Subcutaneous abdominal adipose tissue (tissue), 5 donors: ENCODE results near the gene TNK2.
"Not testable (repeated sequence)": the region's sequence is repeated elsewhere in the genome, so short reads cannot be mapped to it uniquely, and the experiment has no call there.

Source experiments
- H3K27ac ChIP-seq: one replicate; pipeline ENCODE4 v1.7.0; 2013; ENCODE audit warnings: low read depth, mild to moderate bottlenecking, inconsistent platforms, low read length, moderate library complexity
- H3K27me3 ChIP-seq, 5 donors: one replicate each; pipeline ENCODE4 v1.7.0; 2013; ENCODE audit warnings: low read length in 5 of 5, inconsistent platforms in 1 of 5; ENCODE audit not compliant: control insufficient read depth in 5 of 5, insufficient read depth in 4 of 5
- H3K36me3 ChIP-seq, 5 donors: one replicate each; pipeline ENCODE4 v1.7.0; 2013; ENCODE audit warnings: low read length in 5 of 5; ENCODE audit not compliant: control insufficient read depth in 5 of 5, insufficient read depth in 5 of 5
- H3K4me1 ChIP-seq, 5 donors: one replicate each; pipeline ENCODE4 v1.7.0; 2013; ENCODE audit warnings: low read length in 5 of 5, mild to moderate bottlenecking in 3 of 5, moderate library complexity in 1 of 5; ENCODE audit not compliant: control insufficient read depth in 5 of 5, insufficient read depth in 5 of 5
- H3K4me3 ChIP-seq, 5 donors: one replicate each; pipeline ENCODE4 v1.7.0; 2013; ENCODE audit warnings: low read length in 5 of 5, low read depth in 1 of 5
- H3K9ac ChIP-seq, 5 donors: one replicate each; pipeline ENCODE4 v1.7.0; 2013; ENCODE audit warnings: low read length in 5 of 5, mild to moderate bottlenecking in 4 of 5, moderate library complexity in 3 of 5
- H3K9me3 ChIP-seq, 5 donors: one replicate each; pipeline ENCODE4 v1.7.0; 2013; ENCODE audit warnings: low read length in 5 of 5; ENCODE audit not compliant: control insufficient read depth in 5 of 5
- donor health status: healthy.
- donor health status: healthy.
- donor health status: healthy.
- donor health status: healthy.
- donor health status: healthy.

Gene TNK2

GRCh38 chr3:195901836-195902585 lies 6.3 kb downstream of the TNK2 start:
- peaks cover 3 to 57% (median 27%) of the 10 kb centered on the region in 5 donors for H3K4me1 ChIP-seq
- H3K36me3 ChIP-seq, H3K27ac ChIP-seq, H3K9ac ChIP-seq, H3K9me3 ChIP-seq, H3K4me3 ChIP-seq, H3K27me3 ChIP-seq: not testable (repeated sequence)

GRCh38 chr3:195900436-195901355 lies 7.7 kb downstream of the TNK2 start:
- Histone ChIP-seq H3K4me3 (no peak overlapping the region), H3K27me3 (no peaks in the 10 kb centered on the region), H3K36me3 (no peaks in the 10 kb centered on the region), H3K9ac (peak overlapping the region in 1 of 5 donors; percentile 19), H3K4me1 (peaks cover 8 to 59% (median 33%) of the 10 kb centered on the region in 5 donors), H3K9me3 (no peaks in the 10 kb centered on the region), H3K27ac (no peak overlapping the region)

DNA sequence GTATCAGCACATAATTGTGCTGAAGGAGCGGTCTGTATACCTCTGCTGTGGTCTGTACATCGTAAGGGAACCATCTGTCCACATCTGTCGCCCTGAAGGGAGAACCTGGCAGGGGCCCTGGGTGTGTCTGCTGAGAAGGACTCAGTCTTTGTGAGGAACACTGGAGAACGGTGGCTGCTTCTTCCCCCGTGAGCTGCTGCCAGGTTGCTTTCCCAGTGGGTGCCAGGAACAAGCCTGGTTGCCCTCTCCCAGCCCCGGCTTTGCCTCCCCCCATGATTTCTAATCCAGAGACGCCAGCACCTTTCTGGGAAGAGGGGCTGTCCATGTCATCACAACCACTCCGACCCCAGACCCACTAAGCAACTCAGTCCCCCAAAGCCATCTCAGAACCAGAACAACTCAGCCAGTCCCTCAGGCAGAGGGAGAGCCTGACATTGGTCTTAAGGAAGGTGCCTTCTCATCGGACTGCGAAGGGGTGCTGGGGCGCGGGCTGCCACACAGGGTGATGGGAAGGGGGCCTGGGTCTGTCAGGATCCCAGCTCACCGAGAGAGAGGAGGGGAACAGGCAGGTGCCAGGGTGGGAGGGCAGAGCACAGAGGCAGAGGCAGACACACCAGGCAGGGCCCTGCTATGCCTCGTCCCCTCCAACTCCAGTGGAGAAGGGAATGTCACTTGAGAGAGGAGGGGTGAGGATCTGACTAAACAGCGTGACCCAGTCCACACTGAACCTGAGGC lies 8.5 kb downstream of the TNK2 start:
- no peaks in the 10 kb centered on the region for H3K27me3 ChIP-seq
- peak overlapping the region in 1 of 5 donors; percentile 19 for H3K9ac ChIP-seq
- no peak overlapping the region for H3K27ac ChIP-seq
- no peaks in the 10 kb centered on the region for H3K36me3 ChIP-seq
- no peak overlapping the region for H3K4me3 ChIP-seq
- H3K4me1 ChIP-seq = peaks cover 9 to 67% (median 41%) of the 10 kb centered on the region in 5 donors
- no peaks in the 10 kb centered on the region for H3K9me3 ChIP-seq

DNA sequence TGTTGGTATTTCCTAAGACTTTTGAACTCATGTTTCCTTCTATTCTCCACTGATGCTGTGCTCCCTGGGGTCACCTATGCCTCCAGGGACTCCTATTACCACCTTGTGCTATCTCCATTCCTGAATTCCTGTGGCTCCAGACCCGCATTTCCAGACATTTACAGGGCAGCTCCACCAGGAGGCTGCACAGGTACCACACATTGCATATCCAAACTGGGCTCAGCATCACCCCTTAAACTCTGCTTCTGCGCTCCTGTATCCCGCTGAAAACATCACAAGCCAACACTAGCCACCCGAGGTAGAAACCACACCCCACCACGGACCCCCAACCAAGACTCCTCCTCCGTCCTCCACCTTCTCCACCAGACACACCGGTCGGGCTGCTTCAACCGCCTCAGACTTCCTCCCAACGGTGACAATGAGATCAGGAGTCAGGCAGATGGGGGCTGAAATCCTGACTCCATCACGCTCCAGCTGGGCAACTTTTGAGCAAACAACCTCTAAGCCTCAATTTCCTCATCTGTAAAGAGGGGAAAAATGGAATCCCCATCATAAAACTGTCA lies 10.4 kb downstream of the TNK2 start:
- Histone ChIP-seq H3K27ac (no peak overlapping the region), H3K27me3 (no peaks in the 10 kb centered on the region), H3K9me3 (no peaks in the 10 kb centered on the region), H3K4me1 (peaks cover 12 to 78% (median 61%) of the 10 kb centered on the region in 5 donors), H3K36me3 (no peaks in the 10 kb centered on the region), H3K9ac (no peak overlapping the region), H3K4me3 (no peak overlapping the region)

- Histone ChIP-seq H3K36me3 (no peaks in the 10 kb centered on the region), H3K9ac (no peak overlapping the region), H3K4me1 (peaks cover 13 to 80% (median 66%) of the 10 kb centered on the region in 5 donors), H3K4me3 (no peak overlapping the region), H3K27me3 (no peaks in the 10 kb centered on the region), H3K9me3 (no peaks in the 10 kb centered on the region), H3K27ac (no peak overlapping the region)
Measured at GRCh38 chr3:195897081-195897852, 11.1 kb downstream of the TNK2 start.

DNA sequence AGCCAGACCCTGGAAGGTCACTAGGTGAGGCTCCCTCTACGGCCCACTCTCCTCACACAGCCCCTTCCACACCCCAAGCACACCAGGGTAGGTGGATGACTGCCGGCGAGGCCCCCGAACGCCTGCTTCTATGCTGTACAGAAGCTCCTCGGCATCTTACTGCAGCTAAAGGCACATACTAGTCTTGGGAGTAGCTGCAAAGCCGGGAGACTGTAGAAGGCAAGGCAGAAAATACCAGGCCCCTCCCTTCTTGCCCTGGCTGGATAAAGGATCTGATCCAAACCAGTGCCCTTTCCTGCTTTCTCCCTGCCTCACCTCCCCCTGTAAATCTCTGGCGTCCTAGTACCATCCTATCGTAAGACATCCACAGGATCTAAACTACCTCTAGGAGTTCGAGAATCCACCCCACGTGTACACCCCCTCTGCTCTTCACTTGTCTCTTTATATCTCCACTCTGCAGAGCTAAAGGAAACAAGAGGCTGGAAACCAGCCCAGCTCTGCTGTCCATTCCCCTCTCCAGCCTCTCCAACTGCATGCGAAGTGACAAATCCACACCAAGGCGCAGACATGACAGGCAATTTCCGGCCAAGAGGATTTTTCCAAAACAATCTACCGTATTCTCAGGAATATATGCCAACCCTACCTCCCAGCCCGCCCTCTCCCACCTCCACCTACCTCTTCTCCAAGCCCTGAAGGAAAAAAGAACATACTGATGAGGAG lies 11.8 kb downstream of the TNK2 start:
- Histone ChIP-seq H3K4me1 (peaks cover 15 to 80% (median 69%) of the 10 kb centered on the region in 5 donors), H3K27ac (peak overlapping the region; percentile 71), H3K9me3 (no peaks in the 10 kb centered on the region), H3K27me3 (no peaks in the 10 kb centered on the region), H3K36me3 (no peaks in the 10 kb centered on the region), H3K4me3 (peak overlapping the region; percentile 5 to 74 (median 53)), H3K9ac (peak overlapping the region in 4 of 5 donors; percentile 28 to 51 (median 42))

DNA sequence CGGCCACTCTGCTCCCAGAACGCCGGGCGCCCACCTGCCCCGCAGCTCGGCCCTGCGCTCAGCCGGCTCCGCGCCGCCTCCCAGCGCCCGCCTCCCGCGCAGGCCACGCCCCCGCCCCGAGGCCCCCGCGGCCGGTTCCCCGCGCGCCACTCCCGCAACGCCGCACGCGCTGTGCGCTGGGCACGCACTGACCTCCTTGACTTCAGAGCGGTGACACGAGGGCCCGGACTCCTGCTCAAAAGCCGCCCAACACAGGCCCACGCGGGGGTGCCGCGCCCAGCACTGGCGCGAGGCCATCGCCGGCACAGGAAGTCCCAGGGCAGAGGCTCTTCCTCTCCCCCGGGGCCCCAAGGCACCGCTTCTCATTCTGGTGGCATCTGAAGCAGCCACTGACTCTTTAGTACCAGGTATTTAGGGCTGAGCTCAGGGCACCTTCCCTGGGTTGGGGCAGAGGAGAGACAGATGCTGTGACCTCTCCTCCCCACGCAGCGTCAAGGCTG lies 12.4 kb downstream of the TNK2 start:
- H3K9ac ChIP-seq = peak overlapping the region; percentile 28 to 71 (median 51)
- peak overlapping the region; percentile 71 for H3K27ac ChIP-seq
- H3K4me3 ChIP-seq = peak overlapping the region; percentile 5 to 74 (median 59)
- H3K4me1 ChIP-seq = peaks cover 15 to 76% (median 71%) of the 10 kb centered on the region in 5 donors
- H3K36me3 ChIP-seq = no peaks in the 10 kb centered on the region
- H3K27me3 ChIP-seq = no peaks in the 10 kb centered on the region
- H3K9me3 ChIP-seq = no peaks in the 10 kb centered on the region

DNA sequence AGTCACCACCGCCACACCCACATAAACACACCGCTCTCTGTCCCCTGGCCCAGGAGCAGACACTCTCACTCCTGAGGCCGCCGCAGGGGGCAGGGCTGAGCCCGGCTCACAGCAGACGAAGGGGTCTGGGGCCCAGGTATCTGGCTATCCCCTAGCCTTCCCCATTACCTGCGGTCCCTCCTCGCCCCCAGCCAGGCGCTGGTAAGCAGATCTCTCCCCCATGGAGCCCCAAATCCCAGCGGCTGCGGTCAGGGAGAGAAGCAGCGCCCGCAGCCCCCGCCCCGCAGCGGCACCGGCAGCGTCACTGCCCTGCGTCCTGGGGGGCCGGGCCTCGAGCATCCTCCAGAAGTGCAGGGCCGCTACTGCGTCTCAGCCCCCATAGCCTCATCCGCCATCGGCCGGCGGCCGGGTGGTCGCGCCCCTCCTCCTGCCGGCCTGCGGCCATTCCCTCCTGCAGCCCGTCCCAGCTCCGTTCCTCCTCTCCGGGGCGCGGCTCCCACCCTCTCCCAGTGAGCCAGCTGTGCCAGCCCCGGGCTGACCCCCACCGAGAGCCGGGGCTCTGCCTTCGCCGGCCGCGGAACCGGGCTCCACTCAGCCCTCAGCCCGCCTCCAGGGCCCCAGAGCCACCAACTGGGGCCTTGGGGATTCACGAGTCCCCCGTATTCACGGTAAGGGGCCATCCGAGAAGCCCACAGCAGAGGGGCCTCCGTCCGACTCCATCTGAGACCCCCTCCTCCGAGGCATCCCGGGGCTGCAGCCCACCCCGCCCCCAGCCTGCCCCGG lies 13.1 kb downstream of the TNK2 start:
- Histone ChIP-seq H3K4me3 (peak overlapping the region; percentile 57 to 74 (median 59)), H3K27me3 (no peaks in the 10 kb centered on the region), H3K27ac (no peak overlapping the region), H3K36me3 (no peaks in the 10 kb centered on the region), H3K9me3 (no peaks in the 10 kb centered on the region), H3K4me1 (peaks cover 15 to 72% (median 64%) of the 10 kb centered on the region in 5 donors), H3K9ac (peak overlapping the region in 4 of 5 donors; percentile 39 to 71 (median 63))
